NT2/D1 (cell line): ENCODE measurements around the gene TLE5.
"Not testable (repeated sequence)": the region's sequence is repeated elsewhere in the genome, so short reads cannot be mapped to it uniquely, and the experiment has no call there.

Experiments
- DNase-seq: peaks from one replicate; pipeline ENCODE4 v3.0.0-alpha.2; 2011; ENCODE audit warnings: low read depth, low spot score
- H3K27me3 ChIP-seq: 2 replicates; pipeline ENCODE4 v1.6.0; 2011; ENCODE audit warnings: mild to moderate bottlenecking; ENCODE audit not compliant: insufficient read length, insufficient read depth
- H3K36me3 ChIP-seq: 2 replicates; pipeline ENCODE4 v1.6.1; 2011; ENCODE audit warnings: mild to moderate bottlenecking, low read length, mixed read lengths; ENCODE audit not compliant: insufficient read depth, insufficient read length
- H3K4me1 ChIP-seq: 2 replicates; pipeline ENCODE4 v1.5.1; 2011; ENCODE audit not compliant: insufficient read depth, insufficient read length
- H3K4me3 ChIP-seq: 2 replicates; pipeline ENCODE4 v1.5.1; 2011; ENCODE audit warnings: low read depth; ENCODE audit not compliant: insufficient read length
- H3K9ac ChIP-seq: 2 replicates; pipeline ENCODE4 v1.6.0; 2011; ENCODE audit warnings: low read depth; ENCODE audit not compliant: insufficient read length
- H3K9me3 ChIP-seq: 2 replicates; pipeline ENCODE4 v1.5.1; 2011; ENCODE audit warnings: mild to moderate bottlenecking, low read length; ENCODE audit not compliant: insufficient read depth
- SUZ12 ChIP-seq: IDR thresholded peaks from 2 replicates; pipeline ENCODE4 v1.6.1; 2011; ENCODE audit not compliant: insufficient read length, insufficient read depth; ENCODE audit errors: extremely low read depth
- YY1 ChIP-seq: IDR thresholded peaks from 2 replicates; pipeline ENCODE4 v1.6.1; 2011; ENCODE audit not compliant: insufficient read length, insufficient read depth
- ZNF274 ChIP-seq: IDR thresholded peaks from 2 replicates; pipeline ENCODE4 v1.6.1; 2011; ENCODE audit warnings: mild to moderate bottlenecking, low read depth, low read length

Gene TLE5

GRCh38 chr19:3017923-3018322, 44.4 kb downstream of the TLE5 start:
- H3K27me3 ChIP-seq = peaks cover 13% of the 10 kb centered on the region
- TF ChIP-seq SUZ12 (no peak), YY1 (no peak), ZNF274 (no peak)
- no peak overlapping the region for H3K9ac ChIP-seq
- H3K4me3 ChIP-seq = no peak overlapping the region
- no peaks in the 10 kb centered on the region for H3K9me3 ChIP-seq
- no peaks in the 10 kb centered on the region for H3K36me3 ChIP-seq
- DNase-seq = no peak
- no peaks in the 10 kb centered on the region for H3K4me1 ChIP-seq

- TF ChIP-seq YY1 (no peak), ZNF274 (no peak), SUZ12 (no peak)
- Histone ChIP-seq H3K9ac (no peak overlapping the region), H3K36me3 (no peaks in the 10 kb centered on the region), H3K27me3 (peaks cover 21% of the 10 kb centered on the region), H3K4me1 (peaks cover 5% of the 10 kb centered on the region), H3K9me3 (no peaks in the 10 kb centered on the region), H3K4me3 (no peak overlapping the region)
- DNase-seq = no peak
Measured at GRCh38 chr19:3015126-3016057, 46.9 kb downstream of the TLE5 start.

- Histone ChIP-seq H3K4me3 (no peak overlapping the region), H3K27me3 (peaks cover 18% of the 10 kb centered on the region), H3K36me3 (no peaks in the 10 kb centered on the region), H3K9ac (no peak overlapping the region), H3K4me1 (peaks cover 7% of the 10 kb centered on the region), H3K9me3 (no peaks in the 10 kb centered on the region)
- TF ChIP-seq YY1 = no peak
- no peak for TF ChIP-seq ZNF274
- no peak for TF ChIP-seq SUZ12
- DNase-seq = no peak
Measured at GRCh38 chr19:3014135-3014534, 48.2 kb downstream of the TLE5 start.

GRCh38 chr19:3013263-3013725, 49.0 kb downstream of the TLE5 start:
- Histone ChIP-seq H3K9ac (no peak overlapping the region), H3K9me3 (no peaks in the 10 kb centered on the region), H3K27me3 (peaks cover 18% of the 10 kb centered on the region), H3K4me1 (peaks cover 7% of the 10 kb centered on the region), H3K4me3 (no peak overlapping the region), H3K36me3 (no peaks in the 10 kb centered on the region)
- no peak for DNase-seq
- TF ChIP-seq YY1 = no peak
- no peak for TF ChIP-seq ZNF274
- TF ChIP-seq SUZ12 = no peak

- Histone ChIP-seq H3K9ac (peak overlapping the region; percentile 8), H3K9me3 (no peaks in the 10 kb centered on the region), H3K4me1 (peaks cover 7% of the 10 kb centered on the region), H3K4me3 (no peak overlapping the region), H3K36me3 (no peaks in the 10 kb centered on the region), H3K27me3 (peaks cover 18% of the 10 kb centered on the region)
- no peak for DNase-seq
- TF ChIP-seq ZNF274 (no peak), SUZ12 (no peak), YY1 (no peak)
Measured at GRCh38 chr19:3012621-3013262, 49.6 kb downstream of the TLE5 start.

GRCh38 chr19:3012059-3012458, 50.2 kb downstream of the TLE5 start:
- not testable (repeated sequence) for H3K9me3 ChIP-seq, H3K4me1 ChIP-seq, H3K36me3 ChIP-seq, DNase-seq, H3K4me3 ChIP-seq, H3K9ac ChIP-seq
- peaks cover 18% of the 10 kb centered on the region for H3K27me3 ChIP-seq

GRCh38 chr19:3010871-3011270, 51.4 kb downstream of the TLE5 start:
- Histone ChIP-seq H3K4me1 (peaks cover 7% of the 10 kb centered on the region), H3K9ac (no peak overlapping the region), H3K4me3 (no peak overlapping the region), H3K9me3 (no peaks in the 10 kb centered on the region), H3K27me3 (peaks cover 18% of the 10 kb centered on the region), H3K36me3 (no peaks in the 10 kb centered on the region)
- TF ChIP-seq YY1 = no peak
- no peak for TF ChIP-seq ZNF274
- TF ChIP-seq SUZ12 = no peak
- no peak for DNase-seq
